ENCODE data around the gene GRK6. TPM values are rescaled to one million over a fixed set of nuclear protein-coding genes. Genes with fewer than 3 reads are reported as not detected.

The GRK6 gene
- total and polyA plus RNA-seq, 2 experiments from 2014 or later: 39.6 to 62.1 TPM

- TF ChIP-seq, protein P1, sequence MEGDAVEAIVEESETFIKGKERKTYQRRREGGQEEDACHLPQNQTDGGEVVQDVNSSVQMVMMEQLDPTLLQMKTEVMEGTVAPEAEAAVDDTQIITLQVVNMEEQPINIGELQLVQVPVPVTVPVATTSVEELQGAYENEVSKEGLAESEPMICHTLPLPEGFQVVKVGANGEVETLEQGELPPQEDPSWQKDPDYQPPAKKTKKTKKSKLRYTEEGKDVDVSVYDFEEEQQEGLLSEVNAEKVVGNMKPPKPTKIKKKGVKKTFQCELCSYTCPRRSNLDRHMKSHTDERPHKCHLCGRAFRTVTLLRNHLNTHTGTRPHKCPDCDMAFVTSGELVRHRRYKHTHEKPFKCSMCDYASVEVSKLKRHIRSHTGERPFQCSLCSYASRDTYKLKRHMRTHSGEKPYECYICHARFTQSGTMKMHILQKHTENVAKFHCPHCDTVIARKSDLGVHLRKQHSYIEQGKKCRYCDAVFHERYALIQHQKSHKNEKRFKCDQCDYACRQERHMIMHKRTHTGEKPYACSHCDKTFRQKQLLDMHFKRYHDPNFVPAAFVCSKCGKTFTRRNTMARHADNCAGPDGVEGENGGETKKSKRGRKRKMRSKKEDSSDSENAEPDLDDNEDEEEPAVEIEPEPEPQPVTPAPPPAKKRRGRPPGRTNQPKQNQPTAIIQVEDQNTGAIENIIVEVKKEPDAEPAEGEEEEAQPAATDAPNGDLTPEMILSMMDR (IDR thresholded peaks at IDR 0.05; ENCODE audit: low read depth, low read length): no peak
- Histone ChIP-seq H3K27me3 (peaks cover 46% of the 10 kb centered on the region), H3K4me1 (ENCODE audit: low read depth) (no peaks in the 10 kb centered on the region), H3K9me3 (ENCODE audit: low read depth) (no peaks in the 10 kb centered on the region), H3K27ac (no peak within 1 kb of the TSS), H3K4me3 (no peak within 1 kb of the TSS), H3K36me3 (no peaks in the 10 kb centered on the region)
- peak in 1 of 2 donors; percentile 65 for DNase-seq (ENCODE audit: low read depth in 1 of 2, low spot score in 1 of 2)
Observed at GRCh38 chr5:177399997-177400868, 26.2 kb upstream of the GRK6 start, which contains the start of gene PFN3. TSS of gene PFN3 (minus strand) at chr5:177400661. CDS start at chr5:177400576, 85 bp downstream.

DNA sequence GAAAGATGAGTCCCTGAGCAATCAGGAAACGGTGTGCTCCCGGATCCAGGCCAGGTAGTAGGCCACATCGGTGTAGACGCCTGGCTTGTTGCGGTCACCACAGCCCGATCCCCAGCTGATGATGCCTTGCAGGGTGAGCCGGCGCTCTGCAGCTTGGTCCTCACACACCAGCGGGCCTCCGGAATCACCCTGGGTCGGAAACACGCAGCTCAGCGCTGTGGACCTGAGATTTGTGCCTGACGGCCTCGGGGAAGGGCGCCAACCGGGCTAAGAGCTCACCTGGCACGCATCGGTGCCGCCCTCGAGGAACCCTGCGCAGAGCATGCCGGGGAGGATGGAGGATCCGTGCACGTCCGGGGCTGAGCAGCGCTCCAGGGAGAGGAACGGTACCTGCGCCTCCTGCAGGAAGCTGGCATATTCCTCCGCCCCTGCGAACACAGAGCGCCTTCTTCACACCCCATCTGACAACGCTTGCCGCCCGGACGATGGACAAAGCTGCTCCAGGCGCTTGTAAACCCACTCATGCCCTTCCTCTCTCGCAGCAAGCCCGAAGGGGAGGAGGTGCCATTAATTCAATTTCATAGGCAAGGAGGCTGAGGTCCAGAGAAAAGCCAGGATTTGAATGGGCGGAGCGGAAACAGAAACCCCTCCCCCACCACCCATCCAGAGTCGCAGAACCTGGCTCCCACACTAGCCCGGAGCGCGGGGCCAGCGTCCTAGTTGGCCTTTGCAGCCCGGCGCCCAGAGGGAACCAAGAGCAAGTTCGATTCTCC lies 24.0 kb upstream of the GRK6 start:
- H3K27me3 ChIP-seq: peaks cover 67% of the 10 kb centered on the region
- no peaks in the 10 kb centered on the region for H3K36me3 ChIP-seq
- H3K4me1 ChIP-seq (ENCODE audit: low read depth): no peaks in the 10 kb centered on the region
- no peaks in the 10 kb centered on the region for H3K9me3 ChIP-seq (ENCODE audit: low read depth)
- H3K4me3 ChIP-seq: peak overlapping the region; percentile 38
- peak; percentile 61 to 80 for DNase-seq (ENCODE audit: low read depth in 1 of 2, low spot score in 1 of 2)
- TF ChIP-seq, protein P1 (IDR thresholded peaks at IDR 0.05; ENCODE audit: low read depth, low read length): peak; percentile 53
- no peak overlapping the region for H3K27ac ChIP-seq

GRCh38 chr5:177403102-177403791 lies 23.2 kb upstream of the GRK6 start:
- peaks cover 73% of the 10 kb centered on the region for H3K27me3 ChIP-seq
- TF ChIP-seq, protein P1 (IDR thresholded peaks at IDR 0.05; ENCODE audit: low read depth, low read length): no peak
- H3K36me3 ChIP-seq: no peaks in the 10 kb centered on the region
- H3K27ac ChIP-seq: no peak overlapping the region
- H3K9me3 ChIP-seq (ENCODE audit: low read depth): no peaks in the 10 kb centered on the region
- peak in 1 of 2 donors; percentile 34 for DNase-seq (ENCODE audit: low read depth in 1 of 2, low spot score in 1 of 2)
- no peaks in the 10 kb centered on the region for H3K4me1 ChIP-seq (ENCODE audit: low read depth)
- H3K4me3 ChIP-seq: peak overlapping the region; percentile 38

GRCh38 chr5:177403792-177404640 lies 22.5 kb upstream of the GRK6 start:
- Histone ChIP-seq H3K4me1 (ENCODE audit: low read depth) (no peaks in the 10 kb centered on the region), H3K4me3 (peak overlapping the region; percentile 38), H3K27ac (no peak overlapping the region), H3K9me3 (ENCODE audit: low read depth) (no peaks in the 10 kb centered on the region), H3K27me3 (peaks cover 81% of the 10 kb centered on the region), H3K36me3 (no peaks in the 10 kb centered on the region)
- peak; percentile 84 to 90 for DNase-seq (ENCODE audit: low read depth in 1 of 2, low spot score in 1 of 2)
- TF ChIP-seq, protein P1 (IDR thresholded peaks at IDR 0.05; ENCODE audit: low read depth, low read length): peak; percentile 68
